ENCODE measurements around the gene KLHL22. TPM values are rescaled to one million over a fixed set of nuclear protein-coding genes. Genes with fewer than 3 reads are reported as not detected.

Gene KLHL22
- total RNA-seq, 1 donor from 2014 or later = 44.7 TPM

DNA sequence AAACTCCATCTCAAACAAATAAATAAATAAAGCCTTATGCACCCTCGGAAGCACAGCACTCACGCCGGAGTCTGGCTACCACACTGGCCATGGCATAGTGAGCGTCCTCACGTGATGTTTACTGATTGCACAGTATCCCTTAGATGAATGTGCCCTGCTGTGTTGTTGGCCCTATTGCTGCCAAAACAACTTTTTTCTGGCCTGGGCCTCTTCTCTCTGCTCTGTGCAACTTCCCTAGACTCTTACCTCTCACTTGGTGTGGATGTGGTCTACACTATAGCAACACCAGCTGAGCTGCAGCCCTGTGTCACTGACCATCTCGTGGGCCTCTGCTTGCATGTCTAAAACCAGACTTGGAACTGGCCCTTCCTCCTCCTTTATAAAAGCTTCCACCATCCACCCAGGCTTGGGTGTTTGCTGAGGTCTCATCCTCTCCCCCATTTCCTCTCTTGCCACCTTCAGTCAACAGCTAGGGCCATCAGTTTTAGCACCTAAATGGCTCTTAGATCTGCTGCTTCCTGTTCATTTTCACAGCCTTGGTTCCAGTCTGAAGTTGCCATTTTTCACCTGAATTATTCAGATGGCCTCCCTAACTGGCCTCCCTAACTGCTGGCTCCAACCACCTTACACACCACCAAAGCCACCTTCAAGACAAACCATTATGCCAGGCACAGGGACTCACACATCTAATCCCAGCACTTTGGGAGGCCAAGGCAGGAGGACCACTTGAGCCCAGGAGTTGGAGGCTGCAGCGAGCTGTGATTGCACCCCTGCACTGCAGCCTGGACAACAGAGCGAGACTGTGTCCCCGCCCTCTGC, 92.4 kb downstream of the KLHL22 start:
- no peak overlapping the region for H3K4me3 Mint-ChIP-seq (ENCODE audit: unreplicated experiment)

DNA sequence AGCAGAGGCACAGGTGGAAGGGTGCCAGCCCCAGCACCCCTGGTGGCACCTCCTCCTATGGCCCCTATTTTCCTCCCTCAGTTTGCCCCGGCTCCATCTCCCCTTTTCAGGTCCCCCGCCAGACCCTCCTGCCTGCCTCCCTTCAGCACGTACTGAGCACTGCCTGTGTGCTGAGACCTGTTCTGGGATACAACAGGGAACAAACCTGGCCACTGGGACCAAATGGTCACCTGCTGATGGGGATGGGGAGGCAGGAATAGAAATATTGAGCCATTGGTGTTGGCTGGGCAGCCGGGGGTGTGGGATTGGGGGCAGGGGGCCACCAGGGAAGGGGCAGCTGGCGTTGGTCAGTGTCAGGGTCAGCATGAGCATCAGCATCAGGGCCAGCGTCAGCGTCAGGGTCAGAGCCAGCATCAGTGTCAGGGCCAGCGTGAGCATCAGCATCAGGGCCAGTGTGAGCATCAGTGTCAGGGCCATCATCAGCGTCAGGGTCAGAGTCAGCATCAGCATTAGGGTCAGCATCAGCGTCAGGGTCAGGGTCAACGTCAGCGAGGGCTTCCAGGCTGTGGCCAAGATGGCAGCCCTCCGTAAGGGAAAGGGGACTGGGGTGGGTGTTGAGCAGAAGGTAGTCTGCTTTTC, 94.1 kb downstream of the KLHL22 start:
- Mint-ChIP-seq H3K27ac (ENCODE audit: unreplicated experiment) (no peak overlapping the region), H3K27me3 (ENCODE audit: unreplicated experiment) (no peaks in the 10 kb centered on the region), H3K36me3 (ENCODE audit: unreplicated experiment) (peaks cover 17% of the 10 kb centered on the region), H3K4me3 (ENCODE audit: unreplicated experiment) (no peak overlapping the region), H3K9me3 (ENCODE audit: unreplicated experiment) (no peaks in the 10 kb centered on the region), H3K4me1 (ENCODE audit: unreplicated experiment) (peaks cover 10% of the 10 kb centered on the region)
- TF ChIP-seq, protein P1, sequence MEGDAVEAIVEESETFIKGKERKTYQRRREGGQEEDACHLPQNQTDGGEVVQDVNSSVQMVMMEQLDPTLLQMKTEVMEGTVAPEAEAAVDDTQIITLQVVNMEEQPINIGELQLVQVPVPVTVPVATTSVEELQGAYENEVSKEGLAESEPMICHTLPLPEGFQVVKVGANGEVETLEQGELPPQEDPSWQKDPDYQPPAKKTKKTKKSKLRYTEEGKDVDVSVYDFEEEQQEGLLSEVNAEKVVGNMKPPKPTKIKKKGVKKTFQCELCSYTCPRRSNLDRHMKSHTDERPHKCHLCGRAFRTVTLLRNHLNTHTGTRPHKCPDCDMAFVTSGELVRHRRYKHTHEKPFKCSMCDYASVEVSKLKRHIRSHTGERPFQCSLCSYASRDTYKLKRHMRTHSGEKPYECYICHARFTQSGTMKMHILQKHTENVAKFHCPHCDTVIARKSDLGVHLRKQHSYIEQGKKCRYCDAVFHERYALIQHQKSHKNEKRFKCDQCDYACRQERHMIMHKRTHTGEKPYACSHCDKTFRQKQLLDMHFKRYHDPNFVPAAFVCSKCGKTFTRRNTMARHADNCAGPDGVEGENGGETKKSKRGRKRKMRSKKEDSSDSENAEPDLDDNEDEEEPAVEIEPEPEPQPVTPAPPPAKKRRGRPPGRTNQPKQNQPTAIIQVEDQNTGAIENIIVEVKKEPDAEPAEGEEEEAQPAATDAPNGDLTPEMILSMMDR (IDR thresholded peaks at IDR 0.05) = no peak
- no peak for DNase-seq (ENCODE audit: extremely low spot score, unreplicated experiment)

More for the DNA sequence above, 92.4 kb downstream of the KLHL22 start:
- no peaks in the 10 kb centered on the region for H3K9me3 Mint-ChIP-seq (ENCODE audit: unreplicated experiment)
- H3K36me3 Mint-ChIP-seq (ENCODE audit: unreplicated experiment) = peaks cover 22% of the 10 kb centered on the region
- H3K27ac Mint-ChIP-seq (ENCODE audit: unreplicated experiment) = no peak overlapping the region
- no peak for DNase-seq (ENCODE audit: extremely low spot score, unreplicated experiment)
- no peaks in the 10 kb centered on the region for H3K27me3 Mint-ChIP-seq (ENCODE audit: unreplicated experiment)
- H3K4me1 Mint-ChIP-seq (ENCODE audit: unreplicated experiment) = peaks cover 2% of the 10 kb centered on the region
- TF ChIP-seq, protein P1 (IDR thresholded peaks at IDR 0.05) = no peak

DNA sequence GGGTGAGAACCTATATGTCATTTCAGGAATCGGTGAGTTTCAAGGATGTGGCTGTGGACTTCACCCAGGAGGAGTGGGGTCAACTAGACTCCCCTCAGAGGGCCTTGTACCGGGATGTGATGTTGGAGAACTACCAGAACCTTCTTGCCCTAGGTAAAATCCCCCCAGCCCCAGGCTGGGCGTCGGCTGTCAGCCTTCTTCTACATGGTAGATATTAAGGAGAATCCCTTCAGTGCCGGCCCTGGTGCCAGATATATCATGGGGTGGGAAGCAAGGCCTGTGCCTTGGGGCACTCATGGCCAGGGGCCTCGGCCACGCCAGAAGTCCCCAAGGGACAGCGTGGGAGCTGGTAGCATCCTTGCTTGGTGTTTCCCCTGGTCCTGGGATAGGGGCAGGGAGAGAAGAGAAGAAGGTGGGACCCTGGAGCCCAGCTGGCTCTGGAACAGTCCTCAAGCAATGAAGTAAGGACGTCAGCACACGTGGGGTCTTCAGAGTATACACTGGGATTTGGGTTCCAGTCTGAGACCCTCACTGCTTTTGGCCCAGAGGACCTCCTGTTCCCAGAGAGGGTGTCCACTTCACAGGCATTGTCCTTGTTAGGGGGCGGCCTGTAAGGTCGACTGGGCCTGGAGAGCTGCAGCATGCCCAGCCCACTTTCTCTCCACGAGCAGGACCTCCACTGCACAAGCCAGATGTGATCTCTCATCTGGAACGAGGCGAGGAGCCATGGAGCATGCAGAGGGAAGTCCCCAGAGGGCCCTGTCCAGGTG, 94.8 kb downstream of the KLHL22 start:
- TF ChIP-seq, protein P1 (IDR thresholded peaks at IDR 0.05) = no peak
- Mint-ChIP-seq H3K4me3 (ENCODE audit: unreplicated experiment) (no peak overlapping the region), H3K27me3 (ENCODE audit: unreplicated experiment) (no peaks in the 10 kb centered on the region), H3K4me1 (ENCODE audit: unreplicated experiment) (peaks cover 17% of the 10 kb centered on the region), H3K36me3 (ENCODE audit: unreplicated experiment) (peaks cover 15% of the 10 kb centered on the region), H3K9me3 (ENCODE audit: unreplicated experiment) (no peaks in the 10 kb centered on the region), H3K27ac (ENCODE audit: unreplicated experiment) (no peak overlapping the region)
- no peak for DNase-seq (ENCODE audit: extremely low spot score, unreplicated experiment)

DNA sequence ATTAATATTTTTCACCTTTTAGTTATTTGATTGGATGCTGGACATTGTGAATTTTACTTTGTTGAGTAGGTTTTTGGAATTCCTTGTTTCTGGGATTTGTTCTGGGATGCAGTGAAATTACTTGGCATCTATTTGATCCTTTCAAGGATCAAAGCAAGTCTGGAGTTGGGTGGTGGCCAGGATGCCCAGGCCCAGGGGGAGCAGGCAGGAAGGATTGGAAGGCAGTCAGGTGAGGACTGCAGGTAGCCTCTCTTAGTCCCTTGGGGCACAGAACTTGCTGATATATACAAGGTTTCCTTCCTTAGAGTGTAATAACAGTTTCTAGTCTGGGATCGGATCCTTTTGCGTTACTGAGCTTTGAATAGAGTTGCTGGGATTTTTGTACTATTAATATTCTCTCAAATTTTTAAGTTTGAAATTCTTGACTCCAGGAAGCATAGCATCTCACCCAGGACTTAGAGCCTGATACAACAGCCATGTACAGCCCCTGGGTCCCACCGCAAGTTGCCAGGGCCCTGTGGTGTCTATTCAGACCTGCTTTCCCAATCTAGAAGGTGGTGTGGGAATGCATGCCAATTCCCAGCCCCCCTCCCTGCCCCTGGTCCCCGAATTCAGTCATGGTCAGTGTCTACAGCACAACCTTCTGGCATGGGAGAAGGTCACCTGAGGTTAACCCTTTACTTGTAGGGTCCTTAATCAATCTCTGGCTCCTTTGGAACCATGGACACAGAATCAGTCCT, 95.6 kb downstream of the KLHL22 start:
- H3K4me3 Mint-ChIP-seq (ENCODE audit: unreplicated experiment) = no peak overlapping the region
- H3K9me3 Mint-ChIP-seq (ENCODE audit: unreplicated experiment) = no peaks in the 10 kb centered on the region
- TF ChIP-seq, protein P1 (IDR thresholded peaks at IDR 0.05) = no peak
- no peaks in the 10 kb centered on the region for H3K27me3 Mint-ChIP-seq (ENCODE audit: unreplicated experiment)
- DNase-seq (ENCODE audit: extremely low spot score, unreplicated experiment) = no peak
- H3K36me3 Mint-ChIP-seq (ENCODE audit: unreplicated experiment) = peaks cover 15% of the 10 kb centered on the region
- no peak overlapping the region for H3K27ac Mint-ChIP-seq (ENCODE audit: unreplicated experiment)
- H3K4me1 Mint-ChIP-seq (ENCODE audit: unreplicated experiment) = peaks cover 24% of the 10 kb centered on the region

All from osteocyte (in vitro differentiated cells).